ENCODE results near the gene TGFBR3.

TGFBR3 gene

GRCh38 chr1:91799159-91799558 lies 86.8 kb downstream of the TGFBR3 start:
- no peak for DNase-seq (ENCODE audit: low read depth)

GRCh38 chr1:91798740-91799139 lies 87.2 kb downstream of the TGFBR3 start:
- DNase-seq (ENCODE audit: low read depth) = no peak

DNA sequence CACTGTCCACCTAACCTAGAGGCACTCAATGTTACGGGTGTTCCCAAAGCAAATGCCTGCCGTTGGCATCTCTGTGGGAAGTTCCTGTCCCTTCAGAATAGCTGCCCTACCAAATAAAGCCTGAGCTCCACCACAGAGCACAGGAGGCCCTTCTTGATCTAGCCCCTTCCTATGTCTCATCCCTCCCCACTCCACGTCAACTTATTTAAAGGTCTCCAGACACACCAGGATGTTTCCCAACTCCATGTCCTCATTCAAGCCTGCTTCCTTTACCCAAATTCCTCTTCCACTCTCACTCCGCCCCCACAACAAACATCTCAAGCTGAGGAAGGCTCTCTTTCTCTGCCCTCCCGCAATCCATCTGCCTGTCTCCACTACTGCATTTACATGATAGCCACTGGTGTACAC lies 87.7 kb downstream of the TGFBR3 start:
- DNase-seq (ENCODE audit: low read depth) = no peak

- DNase-seq (ENCODE audit: low read depth) = no peak
Measured at GRCh38 chr1:91797164-91797563, 88.8 kb downstream of the TGFBR3 start.

GRCh38 chr1:91796390-91796654 lies 89.6 kb downstream of the TGFBR3 start:
- no peak for DNase-seq (ENCODE audit: low read depth)

- no peak for DNase-seq (ENCODE audit: low read depth)
Measured at GRCh38 chr1:91795591-91796389, 90.2 kb downstream of the TGFBR3 start.

DNA sequence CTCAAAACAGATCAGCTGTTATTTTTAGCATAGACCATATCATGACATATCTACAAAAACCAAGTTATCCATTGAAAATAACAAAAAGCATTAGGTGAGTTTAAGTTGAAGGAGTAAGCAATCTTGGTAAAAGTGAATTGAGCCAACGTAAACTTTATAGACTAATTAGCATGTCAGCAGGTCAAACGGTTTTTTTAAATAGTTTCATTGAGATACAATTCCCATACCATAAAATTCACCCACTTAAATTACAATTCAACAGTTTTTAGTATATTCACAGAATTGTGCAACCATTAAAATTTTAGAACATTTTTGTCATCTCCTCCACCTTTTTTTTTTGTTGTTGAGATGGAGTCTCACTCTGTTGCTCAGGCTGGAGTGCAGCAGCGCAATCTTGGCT lies 92.1 kb downstream of the TGFBR3 start:
- no peak for DNase-seq (ENCODE audit: low read depth)

DNA sequence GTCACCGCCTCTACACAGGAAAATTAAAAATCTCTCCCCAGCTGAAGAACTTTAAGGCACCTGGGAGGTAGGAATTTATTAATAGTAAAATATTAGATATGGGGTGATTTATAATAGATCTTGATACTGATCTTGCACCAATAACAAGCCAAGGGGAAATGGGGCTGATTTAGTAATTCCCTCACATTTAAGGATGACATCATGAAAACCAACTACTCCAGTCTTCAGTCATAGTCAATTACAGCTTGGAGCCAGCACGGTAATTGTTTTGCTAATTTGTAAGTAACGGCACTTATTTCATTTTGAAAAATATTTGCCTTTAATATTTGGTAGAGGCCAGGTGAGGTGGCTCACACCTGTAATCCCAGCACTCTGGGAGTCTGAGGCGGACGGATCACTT lies 92.8 kb downstream of the TGFBR3 start:
- no peak for DNase-seq (ENCODE audit: low read depth)

GRCh38 chr1:91792489-91793071 lies 93.4 kb downstream of the TGFBR3 start:
- no peak for DNase-seq (ENCODE audit: low read depth)

GRCh38 chr1:91791691-91792488 lies 94.1 kb downstream of the TGFBR3 start:
- DNase-seq (ENCODE audit: low read depth) = no peak

DNA sequence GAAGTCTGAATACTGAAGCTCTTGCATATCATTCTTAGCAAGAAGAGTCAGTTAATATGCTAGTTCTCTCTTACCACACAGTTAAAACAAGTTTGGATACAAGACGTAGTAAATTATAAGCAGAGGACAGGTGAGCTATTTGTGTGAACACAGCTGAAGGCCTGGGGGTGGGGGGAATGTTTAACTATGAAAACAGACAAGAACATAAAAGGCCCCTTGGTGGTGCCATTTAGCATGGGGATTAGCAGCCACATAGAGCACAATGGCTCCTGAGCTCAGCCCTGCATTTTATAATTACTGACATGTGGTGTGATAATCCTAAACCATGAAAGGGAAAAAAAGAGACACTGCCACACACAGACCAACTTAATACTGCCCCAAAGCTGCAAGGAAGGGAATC lies 94.8 kb downstream of the TGFBR3 start:
- DNase-seq (ENCODE audit: low read depth) = no peak

DNA sequence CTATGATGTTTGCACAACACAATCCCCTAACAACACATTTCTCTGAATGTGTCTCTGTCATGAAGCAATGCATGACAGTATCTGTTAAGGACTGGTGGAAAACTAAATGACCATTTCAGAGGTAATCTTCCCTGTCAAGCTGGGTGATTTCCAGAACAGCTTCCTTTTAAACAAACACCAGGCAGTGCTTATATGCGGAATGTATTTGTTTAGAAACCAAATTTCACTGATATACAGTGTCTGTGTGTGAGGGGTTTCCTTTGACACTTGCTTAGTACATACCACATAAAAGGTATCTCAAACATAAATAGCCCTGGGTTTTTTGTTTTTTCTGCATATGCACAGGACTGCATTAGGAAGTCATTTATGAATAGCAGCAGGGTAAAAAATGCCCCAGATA lies 95.6 kb downstream of the TGFBR3 start:
- DNase-seq (ENCODE audit: low read depth) = no peak

DNA sequence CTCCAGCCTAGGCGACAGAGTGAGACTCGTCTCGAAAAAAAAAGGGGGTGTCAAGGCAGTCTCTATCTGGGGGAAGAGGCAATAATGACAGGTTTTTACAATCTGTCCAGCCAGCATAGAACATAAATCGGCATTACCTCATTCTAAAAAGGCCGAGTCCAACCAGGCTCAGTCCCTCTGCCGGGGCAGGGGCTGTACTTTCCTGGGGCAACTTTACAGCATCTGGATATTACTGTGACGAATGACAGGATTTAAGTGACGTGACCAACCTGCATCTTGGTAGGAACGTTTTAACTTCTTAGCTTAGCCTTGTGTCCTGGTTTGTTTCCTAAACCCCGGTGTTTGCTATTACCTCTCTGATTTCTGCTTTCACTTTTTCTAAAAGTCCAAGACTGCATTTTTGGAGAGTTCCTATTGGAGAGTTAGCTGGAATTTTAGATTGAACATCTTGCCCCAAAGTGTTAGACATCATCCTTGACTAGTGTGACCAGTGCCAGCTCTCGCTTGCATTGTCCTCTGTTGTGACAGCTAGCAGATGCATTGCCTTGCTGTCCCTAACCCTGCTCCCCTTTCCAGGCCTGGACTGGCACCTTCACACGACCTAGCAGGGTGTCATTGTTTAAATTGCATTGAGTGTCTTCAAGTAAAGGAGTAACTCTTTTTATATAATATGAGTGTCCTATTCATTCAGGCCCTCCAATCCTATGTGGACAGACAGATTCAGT lies 96.5 kb downstream of the TGFBR3 start:
- DNase-seq (ENCODE audit: low read depth) = no peak

- no peak for DNase-seq (ENCODE audit: low read depth)
Measured at GRCh38 chr1:91787919-91788318, 98.0 kb downstream of the TGFBR3 start.

DNA sequence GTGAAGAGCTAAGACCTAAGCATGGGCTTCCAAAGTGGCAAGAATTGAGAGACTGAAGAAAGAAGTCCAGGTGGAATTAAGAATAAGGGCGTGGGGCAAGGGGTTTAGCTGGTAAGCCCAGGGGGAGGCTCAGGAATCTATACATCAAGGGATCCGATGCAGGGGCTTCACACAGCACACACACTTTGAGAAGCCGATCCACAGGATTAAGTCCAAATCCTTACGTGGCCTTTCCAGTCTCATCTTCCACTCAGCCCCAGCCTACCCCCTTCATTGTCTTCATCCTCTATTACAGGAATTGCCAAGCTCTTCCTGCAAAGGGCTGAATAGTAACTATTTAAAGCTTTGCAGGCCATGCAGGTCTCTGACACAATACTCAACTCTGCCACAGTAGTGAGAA lies 101.3 kb downstream of the TGFBR3 start:
- DNase-seq (ENCODE audit: low read depth) = no peak

DNA sequence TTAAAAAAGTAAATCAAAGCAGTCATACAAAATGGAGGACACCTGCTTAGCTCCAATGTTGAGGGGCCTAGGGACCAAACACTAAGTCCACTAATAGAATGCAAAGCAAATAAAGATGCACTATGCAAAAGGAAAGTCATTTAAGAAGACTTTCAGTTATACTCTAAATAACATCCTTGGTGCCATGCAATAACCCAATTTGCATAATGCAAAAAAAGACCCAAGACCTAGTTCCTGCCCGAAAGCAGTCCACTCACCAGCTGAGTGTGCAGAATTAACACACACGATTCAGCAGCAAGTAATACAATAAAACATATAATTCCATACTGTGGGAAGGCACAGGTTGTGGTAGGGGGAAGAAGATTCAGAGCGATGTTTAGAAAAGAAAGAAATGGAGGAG lies 101.8 kb downstream of the TGFBR3 start:
- no peak for DNase-seq (ENCODE audit: low read depth)

DNA sequence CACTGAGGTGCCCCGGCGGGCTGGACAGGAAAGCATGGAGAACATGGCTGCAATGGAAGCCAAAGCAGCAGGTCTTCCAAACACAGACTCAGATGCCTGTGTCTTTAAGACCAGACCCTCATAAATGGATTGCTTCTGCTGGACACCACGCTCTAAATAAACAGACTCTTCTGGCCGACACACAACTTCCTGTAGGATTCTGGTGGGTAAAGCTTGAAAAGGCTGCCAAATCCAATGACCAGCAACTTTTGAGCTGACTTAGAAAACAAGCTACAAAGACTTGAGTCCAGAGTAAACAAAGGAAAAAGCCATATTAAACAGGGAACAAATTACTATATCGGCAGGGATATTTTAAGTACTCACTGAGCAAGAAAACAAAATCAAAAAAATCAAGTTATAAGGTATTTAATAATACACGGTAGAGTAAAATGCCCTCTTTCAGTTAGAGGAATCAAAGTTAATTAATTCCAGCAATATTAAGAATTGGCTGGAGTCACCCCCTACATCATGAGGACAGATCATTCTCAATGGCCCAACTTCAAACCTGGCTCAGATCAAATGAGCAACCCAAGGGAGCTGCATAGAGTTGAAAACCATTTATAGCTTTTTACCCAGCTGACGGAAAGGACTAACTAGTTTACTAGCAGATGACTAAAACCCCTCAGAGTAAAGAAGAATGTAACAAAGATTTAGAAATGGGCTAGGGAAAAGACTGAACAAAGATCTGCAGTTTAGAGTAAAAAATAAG lies 102.4 kb downstream of the TGFBR3 start:
- no peak for DNase-seq (ENCODE audit: low read depth)

- DNase-seq (ENCODE audit: low read depth) = no peak
Measured at GRCh38 chr1:91781901-91782622, 103.9 kb downstream of the TGFBR3 start.

DNA sequence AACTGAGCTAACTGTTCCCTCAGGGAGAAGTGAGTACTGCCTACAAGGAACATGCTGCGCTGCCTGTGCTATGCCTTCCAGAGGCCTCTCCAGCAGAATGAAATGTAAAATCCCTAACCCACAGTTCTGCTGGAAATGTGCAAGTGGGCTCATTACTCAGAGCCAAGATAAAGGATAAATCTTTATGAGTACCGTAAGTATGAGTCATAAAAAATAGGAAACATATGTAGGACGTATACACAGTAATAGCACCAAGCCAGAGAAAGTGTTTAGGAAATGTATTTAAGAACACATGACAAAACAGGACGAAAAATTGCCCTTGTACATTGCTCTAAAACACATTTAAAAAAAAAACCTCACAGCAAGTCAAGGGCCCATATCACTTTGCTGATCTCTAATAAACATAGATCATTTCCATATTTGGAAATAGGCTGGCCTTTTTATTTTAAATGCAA lies 104.6 kb downstream of the TGFBR3 start:
- DNase-seq (ENCODE audit: low read depth) = no peak

DNA sequence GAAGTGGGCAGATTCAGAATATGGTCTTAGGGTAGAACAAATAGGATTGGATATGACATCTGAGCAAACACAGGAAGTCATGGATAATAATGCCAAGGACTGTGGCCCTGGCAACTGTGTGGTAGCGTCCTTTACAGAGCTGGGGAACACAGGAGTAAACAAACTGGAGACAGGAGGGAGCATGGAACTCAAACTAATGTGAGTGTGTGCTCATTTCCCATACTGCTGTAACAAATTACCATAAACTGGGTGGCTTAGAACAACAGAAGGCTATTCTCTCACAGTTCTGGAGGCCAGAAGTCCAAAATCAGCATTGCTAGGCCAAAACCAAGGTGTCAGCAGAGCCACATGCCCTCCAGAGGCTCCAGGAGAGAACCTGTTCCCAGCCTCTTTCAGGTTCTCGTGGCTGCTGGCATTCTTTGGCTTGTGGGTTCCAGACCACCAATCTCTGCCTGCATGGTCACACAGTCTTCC lies 106.4 kb downstream of the TGFBR3 start:
- no peak for DNase-seq (ENCODE audit: low read depth)

DNA sequence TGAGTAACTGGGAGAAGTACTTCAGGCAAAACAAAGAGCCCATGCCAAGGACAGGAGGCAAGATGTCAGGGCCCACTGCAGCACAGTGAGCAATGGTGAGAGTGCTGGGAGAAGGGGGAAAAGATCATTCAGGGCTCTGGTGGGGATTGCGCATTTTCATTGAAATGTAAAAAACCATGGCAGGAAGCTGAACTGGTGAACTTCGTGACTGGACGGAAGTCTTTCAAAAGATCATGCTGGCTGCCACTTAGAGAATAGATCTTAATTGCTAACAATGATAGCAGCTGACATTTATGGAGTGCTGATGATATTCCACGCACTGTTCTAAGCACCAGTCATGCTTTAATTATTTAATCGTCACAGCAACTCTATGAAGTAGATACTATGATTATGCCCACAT lies 107.0 kb downstream of the TGFBR3 start:
- DNase-seq (ENCODE audit: low read depth) = no peak
